GM19035 (cell line): Measurements from ENCODE around the gene PICK1.

Experiments used
- ATAC-seq: cut with Tn5 transposase; IDR thresholded peaks from one replicate; pipeline ENCODE4 v1.9.1; 2021; ENCODE audit not compliant: unreplicated experiment

The PICK1 gene

DNA sequence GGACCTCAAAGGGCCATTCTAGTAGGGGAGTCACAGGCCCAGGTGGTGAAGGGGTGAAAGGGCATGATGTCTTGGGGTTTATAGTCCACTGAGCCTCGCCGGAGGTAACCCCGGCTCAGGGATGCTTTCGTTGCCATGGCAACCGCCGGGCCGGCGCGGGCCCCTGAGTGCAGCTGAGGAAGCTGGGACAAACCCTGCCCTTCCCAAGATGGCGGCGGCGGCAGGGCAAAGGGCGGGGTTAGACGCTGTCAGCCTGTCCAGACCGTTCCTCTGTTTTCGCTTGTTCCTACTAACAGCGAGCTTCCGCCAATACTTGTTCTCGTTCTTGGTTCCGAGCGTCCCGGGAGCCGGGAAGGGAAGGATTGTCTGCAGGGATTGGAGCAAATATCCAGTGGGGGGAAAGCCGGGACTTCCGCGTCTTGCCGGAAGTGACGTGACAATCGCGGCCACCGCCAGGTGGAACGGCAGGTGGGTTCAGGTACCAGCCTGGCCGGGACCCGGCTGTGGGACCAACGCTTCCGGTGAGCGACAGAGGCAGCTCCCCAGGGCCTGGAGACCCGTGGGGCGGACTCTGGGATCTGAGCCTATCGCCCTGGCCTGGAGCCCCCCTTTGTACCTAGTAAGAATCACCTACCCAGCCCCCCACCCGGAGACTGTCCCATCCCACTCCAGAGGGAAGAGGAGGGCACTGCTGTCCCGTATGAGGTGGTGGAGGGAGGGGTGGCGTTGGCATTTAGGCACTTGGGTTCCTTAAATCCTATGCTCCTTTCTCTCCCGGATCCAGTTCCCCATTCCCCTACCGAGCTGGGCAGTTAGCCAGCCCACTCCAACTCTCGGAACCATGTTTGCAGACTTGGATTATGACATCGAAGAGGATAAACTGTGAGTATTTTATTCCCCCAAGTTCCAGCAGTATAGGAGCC, at the start of gene PICK1:
Gene PICK1 (plus strand): TSS at position 436 of the 923 bp plus-strand sequence. CDS start 406 bp downstream, at position 842.
- peak; percentile 48 for ATAC-seq

DNA sequence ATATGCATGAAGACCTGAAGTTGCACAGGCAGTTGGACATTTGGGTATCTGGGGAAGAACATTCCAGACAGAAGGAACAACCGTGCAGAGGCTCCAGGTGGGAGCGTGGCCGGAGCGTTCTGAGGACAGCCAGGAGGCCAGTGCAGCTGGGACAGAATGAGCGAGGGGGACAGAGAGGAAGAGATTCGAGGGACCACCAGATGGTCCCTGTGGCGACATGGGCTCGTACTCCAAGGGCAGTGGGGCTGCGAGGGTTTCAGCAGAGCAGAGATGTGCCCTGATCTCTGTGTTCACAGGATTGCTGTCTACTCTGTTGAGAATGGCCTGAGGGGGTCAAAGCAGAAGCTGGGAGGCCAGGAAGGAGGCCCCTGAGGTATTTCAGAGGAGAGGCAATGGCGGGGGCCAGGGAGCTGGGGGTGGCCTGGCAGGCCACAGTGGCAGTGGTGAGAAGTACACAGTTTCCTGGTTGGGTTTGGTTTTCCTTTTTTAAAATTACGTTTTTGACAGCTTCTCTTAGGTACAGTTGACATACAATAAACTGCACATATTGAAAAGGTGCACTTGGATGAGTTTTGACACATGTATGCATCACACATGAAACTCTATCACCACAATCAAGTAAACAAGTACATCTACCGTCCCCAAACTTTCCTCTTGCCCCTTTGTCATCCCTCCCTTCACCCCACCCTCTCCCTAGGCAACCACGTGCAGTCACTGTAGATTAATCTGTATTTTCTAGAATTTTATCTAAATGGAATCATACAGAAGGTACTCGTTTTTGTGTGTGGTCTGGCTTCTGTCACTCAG, 48.0 kb upstream of the PICK1 start:
- no peak for ATAC-seq

DNA sequence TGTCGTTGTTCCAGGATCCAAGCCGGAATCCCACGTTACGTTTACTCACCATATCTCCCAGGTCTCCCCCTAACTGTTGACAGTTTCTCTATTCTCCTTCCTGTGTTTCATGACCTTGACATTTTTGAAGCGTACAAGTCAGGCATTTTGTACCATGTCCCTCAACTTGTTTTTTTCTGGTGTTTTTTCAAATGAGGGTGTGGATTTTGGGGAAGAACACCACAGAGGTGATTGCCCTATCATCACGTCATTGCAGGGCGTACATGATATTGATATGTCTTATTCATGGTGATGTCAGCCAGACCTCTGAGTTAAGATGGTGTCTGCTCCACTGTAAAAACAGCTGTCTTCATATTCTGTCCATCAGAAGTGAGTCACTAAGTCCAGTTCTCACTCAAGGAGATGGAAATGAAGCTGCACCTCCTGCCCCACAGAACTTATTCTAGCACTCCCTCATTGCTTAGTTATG, 44.6 kb upstream of the PICK1 start:
- no peak for ATAC-seq

DNA sequence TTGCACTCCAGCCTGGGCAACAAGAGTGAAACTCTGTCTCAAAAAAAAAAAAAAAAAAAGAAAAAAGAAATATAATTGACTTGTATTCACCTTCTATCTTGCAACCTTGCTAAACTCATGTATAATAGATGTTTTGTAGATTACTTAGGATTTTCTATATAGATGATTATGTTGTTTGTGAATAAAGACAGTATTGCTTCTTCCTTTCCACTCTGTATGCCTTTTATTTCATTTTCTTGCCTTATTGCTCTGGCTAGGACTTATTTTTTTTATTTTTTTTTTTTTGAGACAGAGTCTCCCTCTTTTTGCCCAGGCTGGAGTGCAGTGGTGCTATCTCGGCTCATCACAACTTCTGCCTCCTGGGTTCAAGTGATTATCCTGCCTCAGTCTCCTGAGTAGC, 43.1 kb upstream of the PICK1 start:
- no peak for ATAC-seq

DNA sequence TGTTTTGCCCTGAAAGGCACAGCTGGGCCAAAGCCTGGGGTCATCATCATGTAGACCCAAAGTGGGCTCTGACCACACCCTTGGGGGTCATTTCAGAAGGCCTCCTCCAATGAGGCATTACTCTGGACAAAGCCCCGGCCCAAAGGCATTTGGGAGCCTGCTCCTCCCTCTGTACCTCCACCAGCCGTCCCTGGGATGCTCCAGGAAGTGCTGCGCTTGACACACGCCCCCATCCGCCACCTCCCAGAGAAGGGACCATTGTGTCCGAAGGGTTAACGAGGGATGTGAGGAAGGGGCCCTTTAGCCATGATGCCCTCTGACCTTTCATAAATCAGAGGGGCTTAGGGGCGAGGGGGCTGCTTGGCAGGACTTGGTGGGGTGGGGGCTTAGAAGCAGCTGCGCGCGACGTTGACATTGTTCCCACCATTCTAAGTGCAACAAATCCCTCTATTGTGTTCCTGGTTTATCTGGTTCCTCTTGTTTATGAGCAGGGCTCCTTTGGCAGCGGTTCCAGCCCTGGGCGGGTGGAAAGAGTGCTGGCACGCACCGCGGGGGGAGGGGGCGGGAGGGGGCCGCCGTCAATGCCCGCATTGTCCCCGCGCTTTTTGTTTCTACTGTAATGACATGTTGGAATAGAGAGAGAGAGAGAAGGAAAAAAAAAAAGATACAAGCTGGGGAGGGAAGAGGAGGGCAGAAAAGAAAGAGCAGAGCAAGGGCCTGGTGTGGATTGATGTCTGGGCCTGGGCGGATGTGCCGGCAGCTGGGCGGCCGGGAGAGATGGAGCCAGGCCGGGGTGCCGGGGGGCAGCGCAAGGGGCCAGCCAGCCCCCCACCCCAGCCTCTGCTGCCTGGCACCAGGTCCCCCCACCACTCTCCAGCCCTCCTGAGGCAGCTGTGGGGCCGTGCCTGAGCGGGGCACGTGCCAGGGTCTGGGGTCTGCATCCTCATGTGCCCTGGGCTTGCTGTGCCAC, 40.7 kb upstream of the PICK1 start:
- ATAC-seq, result no peak

DNA sequence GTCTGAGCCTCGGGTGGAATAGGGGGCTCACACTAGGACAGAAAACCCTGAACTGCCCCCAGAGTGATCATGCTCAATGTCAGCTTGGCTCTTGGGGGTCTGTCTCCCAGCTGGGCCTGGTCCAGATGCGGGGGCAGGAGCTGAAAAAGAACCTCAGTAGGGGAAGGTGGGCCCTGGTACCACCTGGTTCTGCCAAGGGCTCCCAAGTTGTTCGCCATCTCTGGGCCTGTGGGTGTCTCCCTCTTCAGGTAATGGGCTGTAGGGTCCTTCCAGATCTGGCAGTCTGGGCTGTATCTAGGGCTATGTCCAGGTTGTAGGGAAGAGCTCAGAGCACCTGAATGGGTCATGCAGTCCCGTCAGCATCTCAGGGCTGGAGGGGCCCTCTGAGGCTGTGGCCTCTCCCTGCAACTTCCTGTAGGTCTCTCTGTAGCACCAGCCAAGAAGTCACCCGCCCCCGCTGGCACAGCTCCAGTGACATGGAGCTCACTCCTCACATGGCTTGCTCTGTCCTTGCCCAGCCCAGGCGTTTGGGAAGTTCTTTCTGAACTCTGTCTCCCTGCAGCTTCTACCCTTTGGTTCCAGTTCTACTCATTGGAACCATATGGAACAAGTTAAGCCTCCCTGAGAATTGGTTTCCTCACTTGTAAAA, 39.8 kb upstream of the PICK1 start:
- no peak for ATAC-seq

DNA sequence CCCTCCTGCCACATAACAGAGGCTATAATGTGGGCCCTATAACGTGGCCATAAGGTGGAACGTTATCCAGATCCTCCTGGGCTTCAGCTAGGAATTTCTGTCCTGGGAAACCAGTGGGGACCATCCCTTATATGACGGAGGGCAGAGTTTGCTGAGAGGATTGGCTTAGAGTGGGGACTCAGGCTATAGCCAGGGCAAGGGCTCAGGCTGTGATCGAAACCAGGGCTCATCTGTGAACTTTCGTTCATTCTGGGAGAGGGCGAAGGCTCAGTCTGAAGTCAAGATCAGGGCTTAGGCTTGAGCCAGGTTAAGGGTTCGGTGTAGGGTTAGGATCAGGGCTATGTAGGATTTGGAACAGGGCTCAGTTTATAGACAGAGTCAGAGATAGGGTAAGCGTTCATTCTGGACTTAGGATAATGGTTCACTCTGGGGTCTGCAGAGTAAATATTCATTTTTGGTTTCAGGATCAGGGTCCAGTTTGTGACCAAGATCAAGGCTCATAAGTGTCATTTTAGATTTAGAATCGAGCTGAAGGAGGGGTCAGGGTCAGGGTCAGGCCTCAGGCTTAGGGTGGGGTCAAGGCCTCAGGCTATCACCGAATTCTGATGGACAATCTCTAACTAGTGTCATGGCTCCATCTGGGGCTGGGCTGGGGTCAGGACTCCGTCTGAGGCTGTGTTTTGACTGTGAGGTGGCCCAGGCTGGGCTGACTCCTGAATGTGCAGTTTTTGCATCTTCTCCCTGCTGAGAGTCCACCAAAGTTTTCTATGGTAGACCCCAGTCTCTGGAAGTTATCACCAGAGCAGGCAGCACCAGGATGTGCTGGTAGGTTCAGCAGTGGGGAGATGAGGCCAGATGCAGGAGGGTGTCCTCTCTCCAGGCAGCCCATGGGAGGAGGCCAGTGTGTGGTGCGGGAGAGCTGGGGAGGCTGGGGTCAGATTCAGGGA, 39.0 kb upstream of the PICK1 start:
- no peak for ATAC-seq

DNA sequence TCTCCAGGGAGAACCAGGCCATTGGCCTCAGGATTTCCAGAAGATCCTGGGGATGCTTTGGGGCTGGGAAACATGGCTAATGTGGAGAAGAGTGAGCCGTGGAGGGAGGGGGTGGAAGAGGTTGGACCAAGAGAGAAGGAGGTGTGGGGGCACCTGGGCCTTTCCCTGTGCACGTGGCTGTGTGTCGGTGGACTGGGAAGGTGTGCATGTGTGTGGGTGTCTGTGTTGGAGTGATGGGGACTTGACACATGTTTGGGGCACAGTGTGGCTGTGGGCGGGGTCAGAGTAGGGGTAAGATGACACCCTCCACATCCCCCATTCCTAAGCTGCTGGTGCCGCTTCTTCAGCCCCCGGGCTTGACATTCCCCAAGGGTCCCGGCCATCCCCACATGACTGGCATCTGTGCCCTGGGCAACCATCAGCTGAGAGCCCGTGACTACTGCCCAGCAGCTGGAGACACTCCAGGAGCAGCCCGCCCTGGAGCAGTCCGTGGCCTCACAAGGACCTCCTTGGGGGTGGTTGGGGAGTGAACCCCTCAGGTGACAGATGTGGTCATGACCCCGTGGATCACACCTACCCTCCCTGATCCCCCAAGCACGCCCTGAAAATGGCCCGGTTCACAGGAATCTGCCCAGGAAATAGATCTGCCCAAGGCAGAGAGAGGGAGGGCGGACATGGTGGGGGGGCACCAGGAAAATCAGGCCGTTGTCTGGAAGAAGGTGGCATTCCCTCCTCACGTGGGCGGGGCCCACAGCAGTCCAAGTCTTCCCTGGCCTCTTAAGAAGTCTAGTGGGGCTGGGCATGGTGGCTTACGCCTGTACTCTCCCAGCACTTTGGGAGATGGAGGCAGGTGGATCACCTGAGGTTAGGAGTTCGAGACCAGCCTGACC, 38.0 kb upstream of the PICK1 start:
- no peak for ATAC-seq

DNA sequence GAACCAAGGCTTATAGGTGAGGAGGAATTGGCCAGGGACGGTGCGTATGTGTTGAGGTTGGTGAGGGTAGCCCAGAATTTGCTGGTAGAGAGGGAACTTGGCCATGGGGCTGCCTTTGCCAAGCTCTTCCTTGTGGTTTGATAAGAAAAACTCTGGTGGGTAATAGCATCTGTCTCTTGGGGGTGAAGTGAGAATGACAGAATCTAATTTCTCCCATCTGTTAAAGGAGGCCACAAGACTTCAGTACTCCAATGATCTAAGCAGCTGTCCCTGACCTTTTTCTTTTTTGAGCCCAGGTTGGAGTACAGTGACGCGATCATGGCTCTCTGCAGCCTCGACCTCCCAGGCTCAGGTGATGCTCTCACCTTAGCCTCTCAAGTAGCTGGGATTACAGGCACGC, 36.0 kb upstream of the PICK1 start:
- no peak for ATAC-seq

DNA sequence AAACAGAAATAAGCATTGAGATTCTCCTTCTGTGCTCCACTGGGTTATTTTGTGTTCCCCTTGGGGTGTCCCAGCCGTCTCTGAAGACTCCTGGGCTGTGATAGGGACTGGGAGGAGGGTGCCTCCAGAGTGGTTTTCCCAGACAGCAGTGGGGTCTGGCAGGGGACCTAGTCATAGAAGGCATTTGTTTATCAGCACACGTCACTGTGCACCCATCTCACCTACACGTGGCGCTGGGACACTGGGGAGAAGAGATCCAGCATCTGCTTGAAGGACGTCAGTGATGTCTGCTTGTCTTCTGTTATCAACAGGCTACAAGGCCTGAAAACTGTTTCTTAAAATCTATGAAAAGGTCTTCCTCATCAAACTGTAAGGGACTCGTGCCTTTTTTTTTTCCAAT, 34.2 kb upstream of the PICK1 start:
- ATAC-seq, result no peak

DNA sequence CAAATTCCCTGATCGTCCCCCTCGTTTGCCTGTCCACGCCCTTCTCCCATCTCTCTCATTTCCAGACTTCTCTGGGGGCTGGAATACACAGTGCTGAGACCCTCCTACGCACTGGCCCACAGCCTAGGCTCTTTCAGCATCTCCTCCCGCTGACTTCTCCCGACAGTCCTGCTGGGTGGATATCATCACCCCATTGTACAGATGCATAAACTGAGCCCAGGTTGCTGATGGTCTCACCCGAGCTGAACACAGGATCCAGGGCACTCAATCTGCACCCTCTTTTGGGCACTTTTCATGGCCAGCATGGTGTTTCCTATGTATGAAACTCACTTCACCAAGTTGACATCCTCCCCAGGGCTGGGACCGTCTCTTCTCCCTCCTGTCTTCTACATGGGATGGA, 31.7 kb upstream of the PICK1 start:
- no peak for ATAC-seq

DNA sequence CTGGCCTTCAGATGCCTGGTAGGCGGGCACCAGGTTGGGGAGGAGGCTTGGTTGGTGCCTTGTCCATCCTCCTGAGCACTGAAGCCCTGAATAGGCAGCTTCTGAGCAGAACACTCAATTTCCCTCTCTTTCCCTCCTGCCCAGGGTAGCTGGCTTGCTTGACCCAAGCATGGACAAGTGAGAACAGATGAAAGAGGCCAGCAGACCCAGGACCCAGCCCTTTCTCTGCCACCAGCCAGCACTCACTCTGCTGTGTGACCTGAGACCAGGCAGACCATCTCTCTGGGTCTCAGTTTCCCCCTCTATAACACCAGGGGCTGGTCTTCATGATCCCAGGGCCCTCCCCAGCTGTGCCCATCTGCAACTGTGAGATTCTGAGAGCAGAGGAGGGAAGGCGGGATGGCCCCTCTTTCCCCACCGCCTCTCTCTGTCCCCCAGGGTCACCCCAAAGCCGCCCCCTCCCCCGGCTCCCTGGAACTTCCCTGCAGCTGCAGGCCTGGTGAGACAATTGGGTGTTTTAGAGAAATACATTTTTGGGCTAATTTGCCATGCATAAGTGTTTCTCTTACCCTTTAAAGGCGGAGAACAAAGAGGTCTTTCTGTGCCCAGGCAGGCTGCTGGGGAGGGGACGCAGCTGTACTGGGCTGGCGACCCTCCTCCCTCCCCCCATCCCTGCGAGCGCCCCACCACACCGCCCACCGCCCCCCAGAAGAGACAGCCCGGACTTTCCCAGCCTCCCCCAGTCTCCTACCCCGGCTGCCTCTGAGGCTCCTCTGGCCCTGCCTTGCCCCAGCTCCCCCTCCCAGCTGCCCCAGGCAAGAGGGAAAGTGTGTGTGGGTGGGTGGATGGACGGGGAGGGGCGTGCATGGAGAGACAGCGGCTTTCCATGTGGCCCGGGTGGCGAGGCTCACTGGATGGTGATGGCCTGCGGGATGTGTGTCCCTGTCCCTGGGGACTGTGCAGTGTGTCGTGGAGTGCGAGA, 30.8 kb upstream of the PICK1 start:
- no peak for ATAC-seq

DNA sequence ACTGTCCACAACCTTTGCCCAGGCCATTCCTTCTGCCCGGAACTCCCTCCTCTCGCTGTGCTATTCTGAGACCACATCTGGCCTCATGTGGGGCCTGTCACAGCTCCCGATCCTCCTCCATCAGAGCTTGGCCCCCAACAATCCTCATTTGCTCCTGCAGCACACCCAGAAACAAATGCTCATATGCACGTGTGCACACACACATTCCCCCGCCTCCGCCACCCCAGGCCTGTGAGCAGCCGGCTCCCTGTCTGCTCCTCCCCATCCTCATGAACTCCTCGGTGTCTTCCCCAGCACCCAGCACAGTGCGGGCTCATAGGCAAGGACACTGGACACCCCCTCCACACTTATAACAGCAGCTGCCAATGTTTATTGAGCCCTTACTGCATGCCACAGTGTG, 29.7 kb upstream of the PICK1 start:
- ATAC-seq, result no peak

DNA sequence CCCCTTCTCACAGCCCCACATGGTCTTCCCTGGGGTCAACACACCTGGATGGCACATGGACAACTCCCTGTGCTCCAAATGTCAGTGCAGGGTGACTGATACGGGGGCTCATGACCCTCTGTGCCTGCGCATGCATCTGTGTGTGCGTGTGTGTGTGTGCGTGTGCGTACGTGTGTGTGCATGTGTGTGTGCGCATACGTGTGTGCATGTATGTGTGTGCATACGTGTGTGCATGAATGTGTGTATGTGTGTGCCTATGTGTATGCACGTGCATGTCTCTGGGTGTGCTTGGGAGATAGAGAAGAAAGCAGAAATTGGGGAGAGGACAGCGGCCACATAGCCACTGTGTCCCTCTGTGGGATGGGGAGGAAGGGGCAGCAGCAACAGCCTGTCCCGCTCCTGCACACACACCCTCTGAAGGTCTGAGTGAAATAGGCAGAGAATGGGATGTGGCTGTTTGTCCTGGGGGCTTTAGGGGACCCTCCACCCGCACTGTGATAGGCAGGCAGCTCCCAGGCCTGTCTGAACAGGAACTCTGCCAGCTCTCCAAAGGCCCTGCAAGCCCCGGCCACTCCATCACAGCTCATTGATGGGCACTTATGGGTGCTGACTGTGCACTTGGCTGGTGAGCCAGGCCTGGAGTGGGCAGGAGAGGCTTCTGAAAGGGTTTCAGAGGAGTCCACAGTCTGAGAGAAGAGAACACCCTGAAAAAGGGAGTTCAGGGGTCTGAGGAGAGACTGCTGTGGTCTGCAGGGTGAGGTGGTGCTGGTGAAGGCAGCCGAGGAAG, 28.7 kb upstream of the PICK1 start:
- ATAC-seq, result no peak

DNA sequence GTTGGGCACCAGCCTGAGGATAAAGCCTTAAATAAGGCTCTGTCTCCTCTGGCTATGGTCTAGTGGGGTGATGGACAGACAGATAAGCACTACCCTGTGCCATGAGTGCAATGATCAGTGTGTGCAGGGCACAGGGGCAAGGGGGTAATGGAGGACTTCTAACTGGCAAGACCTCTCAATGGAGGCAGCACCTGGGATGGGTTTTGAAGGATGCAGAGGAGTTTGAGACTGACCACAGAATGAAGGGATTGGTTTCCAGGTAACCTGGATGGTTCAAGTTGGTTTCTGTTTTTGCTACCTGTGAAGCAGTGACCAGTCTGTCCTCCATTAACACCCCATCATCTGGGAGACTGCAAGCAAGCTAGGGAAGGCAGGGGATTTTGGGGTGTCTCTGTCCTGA, 27.8 kb upstream of the PICK1 start:
- ATAC-seq, result no peak

DNA sequence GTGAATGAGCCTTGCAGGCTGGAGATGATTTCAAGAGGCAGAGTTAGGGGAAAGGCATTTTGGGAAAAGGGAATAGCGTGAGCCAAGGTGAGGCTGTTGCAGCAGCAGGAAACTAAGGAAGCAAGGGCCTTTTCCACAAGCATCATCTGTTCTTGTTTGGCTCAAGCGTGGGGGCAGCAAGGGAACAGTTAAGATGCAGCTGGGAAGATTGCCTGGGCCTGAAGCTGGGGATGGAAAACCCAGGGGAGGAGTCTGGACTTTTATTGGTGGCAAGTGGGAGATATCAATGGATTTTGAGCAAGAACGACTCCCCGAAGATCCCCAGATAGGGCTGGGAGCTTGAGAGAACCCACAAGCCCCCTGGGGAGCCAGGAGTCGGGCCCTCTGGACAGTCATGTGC, 27.3 kb upstream of the PICK1 start:
- no peak for ATAC-seq
